SJCRH30 (cell line): ENCODE measurements around the gene PPP4R1. TPM values are rescaled to one million over a fixed set of nuclear protein-coding genes. Genes with fewer than 3 reads are reported as not detected.

Experiments
- DNase-seq, 2 experiments: peaks; one replicate each; pipeline ENCODE4 v3.0.0-alpha.2; 2015 to 2020
- H3K27ac ChIP-seq: fragments of 250-450 bp; sonication (Bioruptor Pico); 2 replicates; pipeline ENCODE4 v1.5.1; 2020; ENCODE audit warnings: mild to moderate bottlenecking, moderate library complexity
- H3K27me3 ChIP-seq: fragments of 250-450 bp; sonication (Bioruptor Pico); 2 replicates; pipeline ENCODE4 v1.5.1; 2020; ENCODE audit warnings: mild to moderate bottlenecking, moderate library complexity
- H3K36me3 ChIP-seq: fragments of 250-450 bp; sonication (Bioruptor Pico); 2 replicates; pipeline ENCODE4 v1.5.1; 2020; ENCODE audit warnings: mild to moderate bottlenecking, moderate library complexity
- H3K4me1 ChIP-seq: fragments of 250-450 bp; sonication (Bioruptor Pico); 2 replicates; pipeline ENCODE4 v1.5.1; 2020; ENCODE audit warnings: mild to moderate bottlenecking, moderate library complexity
- H3K4me3 ChIP-seq: fragments of 250-450 bp; sonication (Bioruptor Pico); 2 replicates; pipeline ENCODE4 v1.5.1; 2020; ENCODE audit warnings: mild to moderate bottlenecking, moderate library complexity
- H3K9me3 ChIP-seq: fragments of 250-450 bp; sonication (Bioruptor Pico); replicated peaks from 2 replicates; pipeline ENCODE4 v1.5.1; 2020; ENCODE audit warnings: mild to moderate bottlenecking, moderate library complexity
- total RNA-seq: library from RNA; depleted of rRNA; stranded (reverse); fragments of >200 nt; shearing (Covaris generic); gene quantifications from 2 replicates; pipeline ENCODE4 v1.2.3, GENCODE V29; 2014

PPP4R1 gene
- total RNA-seq, 1 experiment from 2014 or later: 53.4 TPM

DNA sequence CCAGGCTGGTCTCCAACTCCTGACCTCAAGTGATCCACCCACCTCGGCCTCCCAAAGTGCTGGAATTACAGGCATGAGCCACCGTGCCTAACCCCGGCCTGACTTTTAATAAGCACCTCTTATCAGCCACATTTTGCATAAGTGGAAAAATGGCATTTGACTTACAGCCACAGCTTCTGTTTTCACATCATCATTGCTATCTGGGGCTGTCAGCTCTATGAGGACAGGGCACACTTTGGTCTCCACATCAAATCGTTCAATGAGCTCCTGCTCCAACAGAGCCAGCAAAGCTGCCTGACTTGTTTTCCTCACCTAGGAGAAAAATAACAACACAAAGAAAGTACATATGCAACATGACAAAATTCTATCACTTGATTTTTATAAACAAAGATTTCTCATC, 26.4 kb downstream of the PPP4R1 start:
- H3K36me3 ChIP-seq: peaks cover 12% of the 10 kb centered on the region
- H3K4me3 ChIP-seq: no peak overlapping the region
- H3K9me3 ChIP-seq: no peaks in the 10 kb centered on the region
- no peaks in the 10 kb centered on the region for H3K27me3 ChIP-seq
- DNase-seq: no peak
- H3K27ac ChIP-seq: no peak overlapping the region
- no peaks in the 10 kb centered on the region for H3K4me1 ChIP-seq

DNA sequence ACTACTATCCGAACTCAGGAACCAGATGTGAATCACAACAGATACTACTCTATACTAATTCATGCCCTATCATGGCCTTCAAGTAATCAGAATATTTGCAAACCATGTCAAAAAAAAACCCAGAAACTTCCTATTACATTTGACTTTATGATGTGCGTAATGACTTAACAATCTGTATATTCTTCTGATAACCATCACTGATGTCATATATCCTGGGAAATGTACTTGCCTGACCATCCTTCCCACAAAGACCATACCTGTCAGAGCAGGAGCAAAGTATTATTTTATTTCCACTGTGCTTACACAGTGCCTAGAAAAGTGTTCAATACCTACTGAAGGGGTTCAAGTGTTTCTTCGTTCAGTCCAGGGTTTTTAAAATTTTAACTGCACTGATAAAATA, 27.5 kb downstream of the PPP4R1 start:
- no peak for DNase-seq
- peaks cover 21% of the 10 kb centered on the region; the same call in 1 of the 2 replicates for H3K36me3 ChIP-seq
- H3K27me3 ChIP-seq: no peaks in the 10 kb centered on the region
- no peak overlapping the region for H3K27ac ChIP-seq
- no peak overlapping the region for H3K4me3 ChIP-seq
- no peaks in the 10 kb centered on the region for H3K4me1 ChIP-seq
- H3K9me3 ChIP-seq: no peaks in the 10 kb centered on the region

DNA sequence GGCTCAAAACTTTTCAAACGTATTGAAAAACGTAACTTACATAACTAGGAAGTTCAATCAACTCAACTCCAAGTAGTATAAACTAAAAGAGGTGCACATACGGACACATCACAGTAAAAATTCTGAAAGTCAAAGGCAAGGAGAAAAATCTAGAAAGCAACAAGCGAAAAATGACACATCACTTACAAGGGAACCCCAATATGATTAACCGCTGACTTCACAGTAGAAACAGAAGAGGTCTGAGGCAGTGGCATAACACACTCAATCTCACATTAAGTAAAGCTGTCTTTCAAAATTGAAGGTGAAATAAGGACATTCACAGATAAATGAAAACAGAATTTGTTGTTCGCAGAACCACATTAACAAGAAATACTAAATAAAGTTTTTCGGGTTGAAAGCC, 32.7 kb downstream of the PPP4R1 start:
- no peak overlapping the region for H3K4me3 ChIP-seq
- peaks cover 36% of the 10 kb centered on the region for H3K36me3 ChIP-seq
- DNase-seq: no peak
- no peaks in the 10 kb centered on the region for H3K9me3 ChIP-seq
- no peaks in the 10 kb centered on the region for H3K4me1 ChIP-seq
- no peak overlapping the region for H3K27ac ChIP-seq
- no peaks in the 10 kb centered on the region for H3K27me3 ChIP-seq

DNA sequence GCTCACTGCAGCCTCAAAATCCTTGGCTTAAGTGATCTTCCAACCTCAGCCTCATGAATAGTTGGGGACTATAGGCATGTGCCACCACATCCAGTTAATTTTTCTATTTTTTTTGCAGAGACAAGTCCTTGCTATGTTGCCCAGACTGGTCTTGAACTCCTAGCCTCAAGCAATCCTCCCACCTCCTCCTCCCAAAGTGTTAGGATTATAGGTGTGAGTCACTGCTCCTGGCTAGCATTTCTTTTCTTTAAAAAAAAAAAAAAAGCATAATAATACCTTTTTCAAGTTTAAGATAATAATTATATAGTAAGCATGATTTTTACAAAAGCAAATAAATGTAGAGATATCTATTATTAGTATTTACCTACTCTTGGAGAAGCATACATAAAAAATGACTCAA, 36.1 kb downstream of the PPP4R1 start:
- Histone ChIP-seq H3K36me3 (peaks cover 40% of the 10 kb centered on the region), H3K9me3 (no peaks in the 10 kb centered on the region), H3K27me3 (no peaks in the 10 kb centered on the region), H3K4me1 (no peaks in the 10 kb centered on the region), H3K27ac (no peak overlapping the region), H3K4me3 (no peak overlapping the region)
- DNase-seq: no peak

DNA sequence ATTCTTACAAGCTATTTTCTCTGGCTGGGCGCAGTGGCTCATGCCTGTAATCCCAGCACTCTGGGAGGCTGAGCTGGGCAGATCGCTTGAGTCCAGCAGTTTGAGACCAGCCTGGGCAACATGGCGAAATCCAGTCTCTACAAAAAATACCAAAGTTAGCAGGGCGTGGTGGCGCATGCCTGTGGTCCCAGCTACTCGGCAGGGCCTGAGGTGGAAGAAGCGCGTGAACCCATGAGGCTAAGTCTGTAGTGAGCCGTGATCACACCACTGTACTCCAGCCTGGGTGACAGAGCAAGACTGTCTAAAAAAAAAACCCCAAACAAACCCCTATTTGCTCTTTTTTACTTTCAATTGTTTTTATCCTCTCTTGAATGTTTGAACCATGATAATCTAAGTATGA, 37.0 kb downstream of the PPP4R1 start:
- Histone ChIP-seq H3K4me3 (no peak overlapping the region), H3K27ac (no peak overlapping the region), H3K36me3 (peaks cover 37% of the 10 kb centered on the region), H3K9me3 (no peaks in the 10 kb centered on the region), H3K27me3 (no peaks in the 10 kb centered on the region), H3K4me1 (no peaks in the 10 kb centered on the region)
- DNase-seq: no peak

DNA sequence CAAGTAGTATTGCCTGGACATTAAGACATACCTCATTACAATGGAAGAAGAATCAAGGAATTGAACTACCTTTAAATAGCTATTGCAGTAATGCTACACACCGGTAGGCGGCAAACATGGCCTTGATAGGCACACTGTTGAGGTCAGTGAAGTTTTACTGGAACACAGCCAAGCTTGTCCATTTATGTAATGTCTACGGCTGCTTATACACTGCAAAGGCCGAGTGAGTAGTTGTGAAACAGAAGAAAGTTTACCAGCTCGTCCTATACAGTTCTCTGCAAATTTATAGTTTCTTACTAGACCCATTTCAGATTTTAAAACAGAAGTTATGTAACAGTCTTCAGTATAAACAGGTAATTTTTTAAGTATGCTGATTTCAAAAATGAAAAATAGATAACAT, 38.8 kb downstream of the PPP4R1 start:
- Histone ChIP-seq H3K4me3 (no peak overlapping the region), H3K36me3 (peaks cover 30% of the 10 kb centered on the region)
- DNase-seq: peak; percentile 9 to 55

DNA sequence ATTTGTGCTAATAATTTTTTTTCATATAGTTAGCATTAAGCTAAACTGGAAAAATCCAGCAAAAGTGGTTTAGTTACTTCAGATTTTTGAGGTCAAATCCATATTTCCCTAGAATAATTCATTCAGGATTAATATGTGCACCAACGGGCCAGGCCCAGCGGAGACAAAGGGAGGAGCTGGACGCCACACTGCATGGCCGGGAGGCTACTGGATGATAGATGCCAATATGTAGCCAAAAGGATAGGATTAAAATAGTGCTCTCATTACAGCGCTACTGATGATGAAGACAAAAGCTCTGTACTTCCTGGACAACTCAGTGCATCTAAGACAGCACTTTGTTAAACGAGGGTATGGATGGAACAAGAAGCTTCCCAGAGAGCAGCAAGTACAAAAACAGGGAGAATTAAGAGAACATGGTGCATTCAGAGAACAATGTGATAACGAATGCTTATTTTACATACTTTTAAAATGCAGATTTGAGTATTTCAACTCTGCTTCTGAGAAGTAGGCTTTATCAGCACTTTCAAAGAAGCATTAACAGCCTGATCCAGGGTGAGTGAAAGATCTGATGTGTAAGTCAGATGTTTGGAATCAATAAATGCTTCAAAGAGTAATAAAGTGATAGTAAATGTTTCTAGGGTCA, 39.8 kb downstream of the PPP4R1 start:
- no peak for DNase-seq
- no peaks in the 10 kb centered on the region for H3K27me3 ChIP-seq
- H3K27ac ChIP-seq: no peak overlapping the region
- no peak overlapping the region for H3K4me3 ChIP-seq
- H3K9me3 ChIP-seq: no peaks in the 10 kb centered on the region
- H3K36me3 ChIP-seq: peaks cover 39% of the 10 kb centered on the region
- H3K4me1 ChIP-seq: no peaks in the 10 kb centered on the region

More for the DNA sequence above, 38.8 kb downstream of the PPP4R1 start:
- Histone ChIP-seq H3K4me1 (no peaks in the 10 kb centered on the region), H3K9me3 (no peaks in the 10 kb centered on the region), H3K27me3 (no peaks in the 10 kb centered on the region), H3K27ac (no peak overlapping the region)

DNA sequence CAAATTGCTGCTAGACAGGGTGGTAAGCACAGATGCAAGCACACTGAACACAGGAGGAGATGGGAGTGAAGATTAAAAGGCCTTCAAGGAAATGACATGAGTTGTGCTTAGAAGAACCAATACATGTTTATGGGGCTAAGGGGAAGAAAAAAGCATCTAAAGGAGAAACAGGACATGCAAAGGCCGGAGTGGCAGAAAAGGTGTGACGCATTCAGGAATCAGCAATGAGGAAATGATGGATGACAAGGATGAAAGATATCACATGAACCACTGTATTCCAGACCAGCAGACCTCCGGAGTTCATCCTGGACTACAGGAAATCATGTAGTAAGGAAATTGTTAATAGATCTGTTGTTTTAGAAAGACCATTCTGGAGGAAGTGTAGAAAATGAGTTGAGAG, 42.8 kb downstream of the PPP4R1 start:
- no peaks in the 10 kb centered on the region for H3K4me1 ChIP-seq
- DNase-seq: no peak
- H3K27me3 ChIP-seq: no peaks in the 10 kb centered on the region
- no peaks in the 10 kb centered on the region for H3K9me3 ChIP-seq
- H3K36me3 ChIP-seq: peaks cover 26% of the 10 kb centered on the region
- no peak overlapping the region for H3K27ac ChIP-seq
- no peak overlapping the region for H3K4me3 ChIP-seq

DNA sequence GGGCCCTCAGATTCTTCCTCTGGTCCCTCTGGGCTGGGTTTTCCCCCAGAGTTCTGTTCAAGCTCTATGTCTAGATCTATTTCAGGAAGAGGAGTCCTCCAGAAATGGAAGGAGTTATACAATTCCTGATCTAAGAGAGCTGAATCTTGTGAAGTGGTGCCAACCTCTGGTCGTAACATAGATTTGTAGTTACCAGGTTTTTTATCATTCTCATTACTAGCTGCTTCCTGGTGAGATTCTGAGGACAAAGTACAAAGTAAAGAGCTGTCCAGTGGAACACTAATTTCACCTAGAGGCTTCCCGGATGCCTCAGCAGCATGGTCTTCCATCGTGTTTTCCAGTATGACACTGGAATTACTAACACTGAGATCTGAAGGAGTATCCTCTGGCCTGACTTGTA, 44.1 kb downstream of the PPP4R1 start:
- Histone ChIP-seq H3K4me1 (no peaks in the 10 kb centered on the region), H3K27me3 (no peaks in the 10 kb centered on the region), H3K27ac (no peak overlapping the region), H3K9me3 (no peaks in the 10 kb centered on the region), H3K4me3 (no peak overlapping the region), H3K36me3 (peaks cover 23% of the 10 kb centered on the region)
- no peak for DNase-seq

DNA sequence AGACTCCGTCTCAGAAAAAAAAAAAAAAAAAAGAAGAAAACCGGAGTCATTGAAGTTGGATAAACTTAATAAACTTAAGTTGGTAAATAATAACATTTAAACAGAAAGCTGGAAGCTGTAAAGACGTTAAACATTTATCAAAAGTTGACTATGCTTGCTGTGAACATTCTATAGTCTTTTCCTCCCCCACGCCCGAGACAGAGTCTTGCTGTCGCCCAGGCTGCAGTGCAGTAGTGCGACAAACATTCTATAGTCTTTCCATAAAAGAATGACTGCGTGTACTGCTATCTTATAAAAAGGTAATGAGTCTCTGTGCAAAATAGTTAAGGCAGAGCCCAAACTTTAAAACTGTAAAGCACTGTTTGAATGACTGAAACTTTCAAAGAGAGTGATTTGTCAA, 45.2 kb downstream of the PPP4R1 start:
- no peaks in the 10 kb centered on the region for H3K9me3 ChIP-seq
- no peaks in the 10 kb centered on the region for H3K27me3 ChIP-seq
- no peak overlapping the region for H3K4me3 ChIP-seq
- DNase-seq: no peak
- H3K27ac ChIP-seq: no peak overlapping the region
- peaks cover 20% of the 10 kb centered on the region for H3K36me3 ChIP-seq
- no peaks in the 10 kb centered on the region for H3K4me1 ChIP-seq

DNA sequence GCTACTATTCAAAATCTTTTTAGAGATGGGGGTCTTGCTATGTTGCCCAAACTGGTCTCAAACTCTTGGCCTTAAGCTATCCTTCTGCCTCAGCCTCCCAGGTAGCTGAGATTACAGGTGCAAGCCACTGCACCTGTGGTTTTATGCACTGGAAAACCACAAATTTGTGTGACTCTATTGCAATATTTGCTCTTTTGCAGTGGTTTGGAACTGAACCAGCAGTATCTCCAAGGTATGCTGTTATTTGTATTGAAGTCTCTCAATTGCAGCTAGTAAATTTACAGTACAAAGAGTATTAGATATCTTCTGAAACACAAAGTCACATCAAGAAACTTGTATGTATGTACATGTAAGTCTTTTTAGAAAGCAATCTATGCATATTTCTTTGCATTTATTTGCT, 46.2 kb downstream of the PPP4R1 start:
- no peak overlapping the region for H3K27ac ChIP-seq
- no peaks in the 10 kb centered on the region for H3K4me1 ChIP-seq
- no peak overlapping the region for H3K4me3 ChIP-seq
- peaks cover 20% of the 10 kb centered on the region for H3K36me3 ChIP-seq
- H3K9me3 ChIP-seq: no peaks in the 10 kb centered on the region
- DNase-seq: no peak
- no peaks in the 10 kb centered on the region for H3K27me3 ChIP-seq

DNA sequence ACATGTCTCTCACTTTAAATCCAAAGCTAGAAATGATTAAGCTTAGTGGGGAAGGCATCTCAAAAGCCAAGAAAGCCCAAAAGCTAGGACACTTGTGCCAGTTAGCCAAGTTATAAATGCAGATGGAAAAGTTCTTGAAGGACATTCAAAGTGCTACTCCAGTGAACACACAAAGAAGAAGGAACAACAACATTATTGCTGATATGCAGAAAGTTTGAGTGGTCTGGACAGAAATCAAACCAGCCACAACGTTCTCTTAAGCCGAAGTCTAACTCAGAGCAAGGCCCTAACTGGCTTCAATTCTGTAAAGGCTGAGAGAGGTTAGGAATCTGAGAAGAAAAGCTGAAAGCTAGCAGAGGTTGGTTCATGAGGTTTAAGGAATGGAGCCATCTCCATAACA, 49.0 kb downstream of the PPP4R1 start:
- Histone ChIP-seq H3K4me3 (no peak overlapping the region), H3K36me3 (peaks cover 14% of the 10 kb centered on the region), H3K4me1 (no peaks in the 10 kb centered on the region), H3K9me3 (no peaks in the 10 kb centered on the region), H3K27me3 (no peaks in the 10 kb centered on the region), H3K27ac (no peak overlapping the region)
- DNase-seq: no peak

DNA sequence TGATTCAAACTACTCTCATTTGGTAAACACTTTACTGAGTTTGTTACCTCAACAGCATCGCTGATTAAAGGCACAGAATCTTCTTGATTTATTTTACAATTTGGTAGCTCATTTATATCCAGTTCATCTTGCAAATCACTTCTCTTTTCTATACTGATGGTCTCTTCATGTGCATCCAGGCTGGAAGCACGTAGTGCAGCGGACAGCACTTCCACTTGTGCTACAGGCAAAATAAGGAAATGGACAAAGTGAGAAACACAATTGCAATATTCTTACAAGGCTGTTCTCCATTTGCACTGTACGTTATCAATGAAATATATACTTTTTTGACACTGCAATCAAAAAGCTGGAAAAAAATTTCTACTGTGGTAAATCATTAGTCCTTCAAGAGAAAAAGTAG, 51.0 kb downstream of the PPP4R1 start:
- Histone ChIP-seq H3K27me3 (no peaks in the 10 kb centered on the region), H3K9me3 (no peaks in the 10 kb centered on the region), H3K4me1 (no peaks in the 10 kb centered on the region), H3K27ac (no peak overlapping the region), H3K4me3 (no peak overlapping the region), H3K36me3 (peaks cover 8% of the 10 kb centered on the region; the same call in 1 of the 2 replicates)
- no peak for DNase-seq

DNA sequence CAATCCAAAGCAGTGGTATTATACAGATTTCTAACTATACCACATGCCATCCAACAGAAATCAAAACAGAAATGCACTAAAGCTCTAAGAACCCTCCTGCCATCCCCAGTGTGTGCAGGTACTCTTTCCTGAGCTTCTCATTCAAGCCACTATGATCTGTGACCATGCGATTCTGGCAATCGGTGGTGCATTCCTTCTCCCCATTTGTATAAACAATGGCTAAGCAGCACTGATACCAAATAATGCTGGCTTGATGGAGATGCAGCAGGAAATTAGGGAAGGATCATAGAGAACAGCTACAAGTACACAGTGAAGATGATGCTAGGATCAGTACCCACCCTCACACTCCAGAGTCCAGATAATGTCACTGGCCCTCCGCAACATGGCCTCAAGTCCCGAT, 51.8 kb downstream of the PPP4R1 start:
- Histone ChIP-seq H3K27ac (no peak overlapping the region), H3K36me3 (peaks cover 9% of the 10 kb centered on the region; the same call in 1 of the 2 replicates), H3K9me3 (no peaks in the 10 kb centered on the region), H3K4me1 (no peaks in the 10 kb centered on the region), H3K4me3 (no peak overlapping the region), H3K27me3 (no peaks in the 10 kb centered on the region)
- no peak for DNase-seq

DNA sequence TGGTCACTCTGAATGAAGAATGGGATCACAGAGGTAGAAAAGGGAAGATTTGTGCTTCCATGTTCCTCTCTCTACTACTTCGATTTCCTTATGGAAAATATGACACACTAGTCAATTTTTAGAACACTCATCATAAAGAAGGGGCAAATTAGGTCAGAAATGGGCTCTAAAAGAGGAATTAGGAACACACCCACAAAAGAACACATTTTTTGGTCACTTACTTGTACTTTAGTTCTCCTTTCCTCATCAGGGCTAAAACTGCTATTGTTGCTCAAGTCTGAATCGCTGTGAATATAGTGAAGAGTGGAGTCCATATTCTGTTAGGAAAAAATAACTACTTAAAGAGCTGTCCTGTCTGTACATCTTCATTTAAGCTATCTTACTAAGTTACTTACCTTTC, 52.6 kb downstream of the PPP4R1 start:
- Histone ChIP-seq H3K36me3 (peaks cover 17% of the 10 kb centered on the region), H3K27ac (no peak overlapping the region), H3K4me1 (no peaks in the 10 kb centered on the region), H3K27me3 (no peaks in the 10 kb centered on the region), H3K9me3 (no peaks in the 10 kb centered on the region), H3K4me3 (no peak overlapping the region)
- no peak for DNase-seq

DNA sequence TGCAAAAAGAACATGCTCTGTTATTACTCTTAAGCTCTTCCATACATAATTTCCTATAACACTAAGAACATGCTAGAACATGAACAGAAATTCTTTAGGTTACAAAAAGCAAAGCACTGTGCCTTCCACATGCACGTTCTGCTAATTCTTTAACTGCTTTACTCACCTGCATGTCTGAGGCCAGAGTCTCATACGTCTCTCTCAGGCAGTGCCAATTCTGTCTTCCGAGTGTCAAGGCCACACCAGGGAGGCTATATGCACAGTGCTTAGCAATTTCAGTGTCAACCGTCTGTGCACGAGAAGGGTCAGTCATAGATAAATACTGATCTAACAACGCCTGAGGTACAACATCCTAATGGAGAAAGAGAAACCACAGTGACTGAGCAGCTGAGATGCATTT, 55.1 kb downstream of the PPP4R1 start:
- no peak overlapping the region for H3K27ac ChIP-seq
- DNase-seq: no peak
- H3K27me3 ChIP-seq: no peaks in the 10 kb centered on the region
- no peak overlapping the region for H3K4me3 ChIP-seq
- no peaks in the 10 kb centered on the region for H3K4me1 ChIP-seq
- H3K36me3 ChIP-seq: peaks cover 25% of the 10 kb centered on the region
- no peaks in the 10 kb centered on the region for H3K9me3 ChIP-seq
